Cardiac muscle cell (in vitro differentiated cells and primary cell): ENCODE measurements around the gene OTUD7B. TPM values are rescaled to one million over a fixed set of nuclear protein-coding genes. Genes with fewer than 3 reads are reported as not detected.
"Not testable (repeated sequence)": the region's sequence is repeated elsewhere in the genome, so short reads cannot be mapped to it uniquely, and the experiment has no call there.

ENCODE experiments used
- DNase-seq, 2 donors: peaks; one replicate each; pipeline versions ENCODE4 v3.0.0 to v3.0.0-alpha.2; 2010 to 2017; ENCODE audit warnings: low read depth in 1 of 2, low spot score in 1 of 2
- H3K27ac ChIP-seq: fragments of 200-600 bp; sonication (generic); 2 replicates; pipeline ENCODE4 v1.5.1; 2016
- H3K27me3 ChIP-seq: fragments of 200-600 bp; sonication (generic); 2 replicates; pipeline ENCODE4 v1.6.0; 2016; ENCODE audit warnings: control low read depth
- H3K36me3 ChIP-seq: fragments of 200-600 bp; sonication (generic); 2 replicates; pipeline ENCODE4 v1.5.1; 2016; ENCODE audit warnings: control low read depth
- H3K4me1 ChIP-seq: fragments of 200-600 bp; sonication (generic); 2 replicates; pipeline ENCODE4 v1.8.1; 2017; ENCODE audit warnings: low read depth, mild to moderate bottlenecking, mixed run types
- H3K4me3 ChIP-seq: fragments of 200-600 bp; sonication (generic); 2 replicates; pipeline ENCODE4 v1.5.1; 2016; ENCODE audit warnings: mild to moderate bottlenecking
- H3K9me3 ChIP-seq: fragments of 200-600 bp; sonication (generic); 2 replicates; pipeline ENCODE4 v1.5.1; 2017; ENCODE audit warnings: low read depth, mild to moderate bottlenecking, control low read depth
- polyA plus RNA-seq: library from polyadenylated mRNA; unstranded; fragments of >200 nt; fragmentation: Nextera tagmentation; extraction: Ambion mirVana; gene quantifications from 2 replicates; pipeline ENCODE4 v1.2.1, GENCODE V29; 2016
- total RNA-seq: library from RNA; depleted of rRNA; stranded (reverse); fragments of >200 nt; gene quantifications from 2 replicates; pipeline ENCODE4 v1.2.3, GENCODE V29; 2016
- TF ChIP-seq, protein P1 (sequence below): IDR thresholded peaks from 2 replicates; pipeline ENCODE4 v1.5.1; 2012; ENCODE audit warnings: low read depth, mild to moderate bottlenecking, low read length

The OTUD7B gene
- total and polyA plus RNA-seq, 2 experiments from 2014 or later = 3.1 to 16.4 TPM

DNA sequence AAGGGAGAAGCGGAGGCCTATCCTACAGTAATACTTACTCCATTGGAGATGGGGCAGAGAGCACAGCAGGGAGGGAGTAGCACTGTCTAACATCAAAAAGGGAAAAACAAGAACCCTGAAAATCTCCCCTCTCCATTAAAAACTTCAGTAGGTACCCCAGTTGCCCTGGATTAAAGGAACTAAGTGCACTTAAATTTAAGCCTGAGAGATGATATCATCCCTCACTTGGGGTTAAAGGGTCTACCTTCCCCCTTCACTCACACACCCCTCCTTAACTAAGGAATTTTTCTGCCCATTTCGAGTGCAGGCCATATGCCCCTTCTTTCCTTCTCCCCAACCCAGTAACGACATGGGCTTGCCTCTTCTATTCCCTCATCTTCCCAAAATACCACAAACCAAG is 70.1 kb downstream of the OTUD7B start:
- no peak for DNase-seq
- TF ChIP-seq, protein P1, sequence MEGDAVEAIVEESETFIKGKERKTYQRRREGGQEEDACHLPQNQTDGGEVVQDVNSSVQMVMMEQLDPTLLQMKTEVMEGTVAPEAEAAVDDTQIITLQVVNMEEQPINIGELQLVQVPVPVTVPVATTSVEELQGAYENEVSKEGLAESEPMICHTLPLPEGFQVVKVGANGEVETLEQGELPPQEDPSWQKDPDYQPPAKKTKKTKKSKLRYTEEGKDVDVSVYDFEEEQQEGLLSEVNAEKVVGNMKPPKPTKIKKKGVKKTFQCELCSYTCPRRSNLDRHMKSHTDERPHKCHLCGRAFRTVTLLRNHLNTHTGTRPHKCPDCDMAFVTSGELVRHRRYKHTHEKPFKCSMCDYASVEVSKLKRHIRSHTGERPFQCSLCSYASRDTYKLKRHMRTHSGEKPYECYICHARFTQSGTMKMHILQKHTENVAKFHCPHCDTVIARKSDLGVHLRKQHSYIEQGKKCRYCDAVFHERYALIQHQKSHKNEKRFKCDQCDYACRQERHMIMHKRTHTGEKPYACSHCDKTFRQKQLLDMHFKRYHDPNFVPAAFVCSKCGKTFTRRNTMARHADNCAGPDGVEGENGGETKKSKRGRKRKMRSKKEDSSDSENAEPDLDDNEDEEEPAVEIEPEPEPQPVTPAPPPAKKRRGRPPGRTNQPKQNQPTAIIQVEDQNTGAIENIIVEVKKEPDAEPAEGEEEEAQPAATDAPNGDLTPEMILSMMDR = no peak
- Histone ChIP-seq H3K27me3 (no peaks in the 10 kb centered on the region), H3K4me3 (no peak overlapping the region), H3K9me3 (no peaks in the 10 kb centered on the region), H3K4me1 (peaks cover 23% of the 10 kb centered on the region), H3K27ac (no peak overlapping the region), H3K36me3 (peaks cover 13% of the 10 kb centered on the region)

DNA sequence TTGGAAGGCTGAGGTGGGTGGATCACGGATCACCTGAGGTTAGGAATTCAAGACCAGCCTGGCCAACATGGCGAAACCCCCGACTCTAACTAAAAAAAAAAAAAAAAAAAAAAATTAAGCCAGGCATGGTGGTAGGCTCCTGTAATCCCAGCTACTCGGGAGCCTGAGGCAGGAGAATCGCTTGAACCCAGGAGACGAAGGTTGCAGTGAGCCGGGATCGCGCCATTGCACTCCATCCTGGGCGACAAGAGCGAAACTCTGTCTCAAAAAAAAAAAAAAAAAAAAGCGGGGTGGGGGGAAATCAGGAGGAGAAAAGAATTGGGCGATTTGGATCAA is 71.9 kb downstream of the OTUD7B start:
- Histone ChIP-seq H3K27ac (peak overlapping the region; percentile 95), H3K4me1 (peaks cover 23% of the 10 kb centered on the region)
- not testable (repeated sequence) for H3K4me3 ChIP-seq, H3K36me3 ChIP-seq, H3K27me3 ChIP-seq, H3K9me3 ChIP-seq, DNase-seq

DNA sequence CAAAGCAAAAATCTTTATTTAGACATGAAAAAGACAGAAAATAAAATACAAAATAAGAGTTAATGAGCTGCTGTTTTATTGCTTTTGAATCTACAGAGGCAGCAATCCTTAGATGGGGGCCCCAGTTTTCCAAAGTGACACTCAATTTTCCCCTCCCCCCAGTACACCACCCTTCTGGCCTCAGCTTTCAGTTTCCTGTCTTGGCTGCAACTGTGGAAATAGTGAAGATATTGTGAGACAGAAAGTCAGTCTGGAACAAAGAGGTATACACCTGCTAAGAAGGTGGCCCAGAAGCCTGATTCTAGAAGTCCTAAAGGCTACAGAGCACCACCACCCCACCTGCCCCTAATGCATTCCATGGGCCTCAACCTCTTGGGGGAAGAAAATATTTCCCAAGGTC is 72.8 kb downstream of the OTUD7B start:
- Histone ChIP-seq H3K27ac (no peak overlapping the region), H3K27me3 (no peaks in the 10 kb centered on the region), H3K4me3 (no peak overlapping the region), H3K9me3 (no peaks in the 10 kb centered on the region), H3K36me3 (no peaks in the 10 kb centered on the region), H3K4me1 (peaks cover 23% of the 10 kb centered on the region)
- TF ChIP-seq, protein P1 = no peak
- no peak for DNase-seq

DNA sequence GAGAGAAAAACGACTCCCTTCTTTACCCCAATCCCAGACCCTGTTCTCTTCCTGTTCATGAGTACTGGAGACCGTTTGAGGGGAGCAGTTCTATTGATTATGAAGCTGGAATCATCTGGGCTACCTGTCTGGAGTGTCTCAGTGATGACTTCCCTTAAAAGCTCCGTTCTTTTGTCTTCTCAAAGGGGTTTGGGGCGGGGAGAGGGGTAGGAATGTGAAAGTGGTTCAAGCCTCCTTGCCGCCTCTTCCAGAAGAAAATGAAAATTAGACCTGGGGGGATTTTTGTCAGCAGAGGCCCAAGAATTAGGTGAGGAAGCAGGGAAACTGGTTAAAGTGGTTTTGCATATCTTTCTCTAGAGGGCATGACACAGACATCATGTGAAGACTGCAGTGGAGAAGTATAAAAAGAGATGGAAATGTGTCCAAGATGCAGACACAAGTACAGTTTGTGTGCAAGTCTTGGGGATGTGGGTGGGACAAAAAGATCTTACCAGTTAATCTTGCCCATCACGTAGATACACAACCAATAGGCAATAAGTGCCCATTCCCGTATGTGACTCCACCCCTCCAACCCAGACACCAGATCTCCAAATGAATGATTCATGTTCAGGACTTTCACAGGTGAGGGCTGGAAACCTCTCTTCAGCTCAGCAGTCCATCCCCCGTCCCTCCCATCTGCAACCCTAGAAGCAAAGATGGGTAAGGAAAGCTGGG is 73.4 kb downstream of the OTUD7B start:
- peaks cover 23% of the 10 kb centered on the region for H3K4me1 ChIP-seq
- H3K27ac ChIP-seq = no peak overlapping the region
- DNase-seq = peak in 1 of 2 donors; percentile 38

DNA sequence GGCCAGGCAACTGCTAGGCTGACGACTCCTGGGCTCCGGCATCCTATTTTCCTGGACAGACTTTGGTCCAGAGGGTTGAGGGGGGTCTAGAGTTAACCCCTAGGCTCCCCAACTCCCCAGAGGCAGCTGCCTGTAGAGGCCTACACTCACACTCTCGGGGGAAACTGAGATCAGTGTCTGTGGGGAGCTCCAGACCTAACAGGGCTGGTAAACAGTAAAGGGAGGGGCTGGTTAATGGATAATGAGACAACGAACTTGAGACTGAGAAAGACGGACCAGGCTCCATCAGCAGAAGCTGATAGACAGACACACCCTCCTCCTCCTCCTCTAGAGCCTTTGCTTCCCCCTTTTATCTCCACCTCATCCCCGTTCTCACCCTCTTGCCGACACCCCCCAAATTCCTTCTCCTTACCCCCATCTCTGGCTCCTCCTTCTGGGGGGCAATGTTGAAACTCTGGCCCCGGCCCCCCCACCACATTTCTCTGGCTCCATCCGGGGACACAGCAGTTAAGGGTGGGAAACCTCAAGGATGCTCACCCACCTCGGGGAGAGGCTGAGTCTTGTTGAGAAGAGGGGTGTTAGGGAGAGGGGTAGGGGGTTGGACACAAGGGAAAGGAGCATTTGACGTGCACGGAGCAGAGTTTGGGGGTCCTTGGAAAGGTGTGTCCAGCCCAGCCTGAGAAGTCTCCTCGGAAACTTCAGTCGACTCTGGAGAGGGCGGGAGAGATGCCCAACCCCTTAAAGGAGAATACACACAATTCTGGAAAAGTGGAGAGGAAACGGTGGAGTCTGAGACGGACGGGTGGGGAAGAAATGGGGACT is 74.1 kb downstream of the OTUD7B start, which contains the start of gene MTMR11:
Gene MTMR11, minus strand, starts transcription at position 710 of the 822 bp plus-strand sequence. Its CDS starts 232 bp downstream, at position 478.
- DNase-seq = peak in 1 of 2 donors; percentile 47

More for the DNA sequence above, 73.4 kb downstream of the OTUD7B start:
- TF ChIP-seq, protein P1 = no peak
- Histone ChIP-seq H3K27me3 (no peaks in the 10 kb centered on the region), H3K9me3 (no peaks in the 10 kb centered on the region), H3K36me3 (no peaks in the 10 kb centered on the region), H3K4me3 (peak overlapping the region; percentile 5)

More for the DNA sequence above, 74.1 kb downstream of the OTUD7B start, which contains the start of gene MTMR11:
- Histone ChIP-seq H3K4me1 (peaks cover 23% of the 10 kb centered on the region), H3K27ac (no peak within 1 kb of the TSS), H3K9me3 (no peaks in the 10 kb centered on the region), H3K4me3 (peak within 1 kb of the TSS; percentile 5), H3K27me3 (no peaks in the 10 kb centered on the region), H3K36me3 (no peaks in the 10 kb centered on the region)
- TF ChIP-seq, protein P1 = no peak
